IPS-18a (cell line): ENCODE measurements around the gene NFATC1.

Experiments used
- H3K27ac ChIP-seq: one replicate; pipeline ENCODE4 v1.5.1; 2013; ENCODE audit warnings: low read length
- H3K27me3 ChIP-seq: one replicate; pipeline ENCODE4 v1.6.1; 2013; ENCODE audit warnings: mild to moderate bottlenecking, low read length; ENCODE audit not compliant: control insufficient read depth, insufficient read depth
- H3K36me3 ChIP-seq: one replicate; pipeline ENCODE4 v1.6.1; 2013; ENCODE audit warnings: low read depth, low read length; ENCODE audit not compliant: control insufficient read depth
- H3K4me1 ChIP-seq: one replicate; pipeline ENCODE4 v1.6.1; 2013; ENCODE audit warnings: low read depth, low read length; ENCODE audit not compliant: control insufficient read depth
- H3K4me3 ChIP-seq: one replicate; pipeline ENCODE4 v1.5.1; 2013; ENCODE audit warnings: low read length
- H3K9ac ChIP-seq: one replicate; pipeline ENCODE4 v1.6.1; 2013; ENCODE audit warnings: mild to moderate bottlenecking, low read length, moderate library complexity
- H3K9me3 ChIP-seq: one replicate; pipeline ENCODE4 v1.6.1; 2013; ENCODE audit warnings: low read depth, low read length; ENCODE audit not compliant: control insufficient read depth

Gene NFATC1

GRCh38 chr18:79445221-79445620 is 49.5 kb downstream of the NFATC1 start:
- H3K27me3 ChIP-seq = no peaks in the 10 kb centered on the region
- H3K36me3 ChIP-seq = no peaks in the 10 kb centered on the region
- no peaks in the 10 kb centered on the region for H3K9me3 ChIP-seq
- no peak overlapping the region for H3K4me3 ChIP-seq
- H3K4me1 ChIP-seq = peaks cover 4% of the 10 kb centered on the region
- H3K27ac ChIP-seq = no peak overlapping the region
- H3K9ac ChIP-seq = no peak overlapping the region

GRCh38 chr18:79445696-79446561 is 50.2 kb downstream of the NFATC1 start:
- Histone ChIP-seq H3K36me3 (no peaks in the 10 kb centered on the region), H3K27ac (no peak overlapping the region), H3K4me1 (peaks cover 4% of the 10 kb centered on the region), H3K4me3 (no peak overlapping the region), H3K9ac (no peak overlapping the region), H3K9me3 (no peaks in the 10 kb centered on the region), H3K27me3 (no peaks in the 10 kb centered on the region)

GRCh38 chr18:79446931-79447330 is 51.2 kb downstream of the NFATC1 start:
- H3K27ac ChIP-seq = no peak overlapping the region
- no peak overlapping the region for H3K9ac ChIP-seq
- H3K9me3 ChIP-seq = no peaks in the 10 kb centered on the region
- peaks cover 4% of the 10 kb centered on the region for H3K4me1 ChIP-seq
- no peaks in the 10 kb centered on the region for H3K36me3 ChIP-seq
- H3K27me3 ChIP-seq = no peaks in the 10 kb centered on the region
- no peak overlapping the region for H3K4me3 ChIP-seq

GRCh38 chr18:79447703-79448367 is 52.1 kb downstream of the NFATC1 start:
- peaks cover 4% of the 10 kb centered on the region for H3K4me1 ChIP-seq
- H3K36me3 ChIP-seq = no peaks in the 10 kb centered on the region
- no peak overlapping the region for H3K4me3 ChIP-seq
- H3K9ac ChIP-seq = no peak overlapping the region
- H3K9me3 ChIP-seq = no peaks in the 10 kb centered on the region
- H3K27ac ChIP-seq = no peak overlapping the region
- no peaks in the 10 kb centered on the region for H3K27me3 ChIP-seq

- no peak overlapping the region for H3K4me3 ChIP-seq
- H3K27ac ChIP-seq = no peak overlapping the region
- peaks cover 4% of the 10 kb centered on the region for H3K4me1 ChIP-seq
- no peaks in the 10 kb centered on the region for H3K36me3 ChIP-seq
- no peak overlapping the region for H3K9ac ChIP-seq
- H3K27me3 ChIP-seq = no peaks in the 10 kb centered on the region
- no peaks in the 10 kb centered on the region for H3K9me3 ChIP-seq
Observed at GRCh38 chr18:79448621-79449020, 52.9 kb downstream of the NFATC1 start.

GRCh38 chr18:79449551-79450288 is 54.0 kb downstream of the NFATC1 start:
- Histone ChIP-seq H3K9ac (no peak overlapping the region), H3K4me3 (no peak overlapping the region), H3K27ac (no peak overlapping the region), H3K4me1 (peaks cover 4% of the 10 kb centered on the region), H3K9me3 (no peaks in the 10 kb centered on the region), H3K27me3 (no peaks in the 10 kb centered on the region), H3K36me3 (no peaks in the 10 kb centered on the region)

GRCh38 chr18:79450289-79451080 is 54.8 kb downstream of the NFATC1 start:
- H3K4me1 ChIP-seq = peaks cover 4% of the 10 kb centered on the region
- H3K27ac ChIP-seq = no peak overlapping the region
- H3K9ac ChIP-seq = no peak overlapping the region
- no peaks in the 10 kb centered on the region for H3K36me3 ChIP-seq
- H3K9me3 ChIP-seq = no peaks in the 10 kb centered on the region
- H3K27me3 ChIP-seq = no peaks in the 10 kb centered on the region
- no peak overlapping the region for H3K4me3 ChIP-seq

- Histone ChIP-seq H3K4me3 (no peak overlapping the region), H3K36me3 (no peaks in the 10 kb centered on the region), H3K9ac (no peak overlapping the region), H3K27ac (no peak overlapping the region), H3K4me1 (no peaks in the 10 kb centered on the region), H3K9me3 (no peaks in the 10 kb centered on the region), H3K27me3 (no peaks in the 10 kb centered on the region)
Observed at GRCh38 chr18:79451237-79452125, 55.8 kb downstream of the NFATC1 start.

- Histone ChIP-seq H3K9me3 (no peaks in the 10 kb centered on the region), H3K36me3 (no peaks in the 10 kb centered on the region), H3K9ac (no peak overlapping the region), H3K4me3 (no peak overlapping the region), H3K27me3 (no peaks in the 10 kb centered on the region), H3K4me1 (no peaks in the 10 kb centered on the region), H3K27ac (no peak overlapping the region)
Observed at GRCh38 chr18:79452190-79452990, 56.7 kb downstream of the NFATC1 start.
